Liver (tissue), 3 donors: ENCODE data around the gene SLIT3.

Experiments used
- CTCF ChIP-seq: fragments of 150-350 bp; IDR thresholded peaks from 2 replicates; pipeline ENCODE4 v1.5.1; 2017; ENCODE audit warnings: improper control_type of control experiment, low read depth, low read length; ENCODE audit not compliant: missing input control
- JUND ChIP-seq, 2 donors: IDR thresholded peaks; 2 replicates each; pipeline ENCODE4 v1.6.1; 2016; ENCODE audit warnings: antibody characterized with exemption in 2 of 2
- NR2F2 ChIP-seq: IDR thresholded peaks from 2 replicates; pipeline ENCODE4 v1.6.1; 2016; ENCODE audit warnings: antibody characterized with exemption
- donor health status: healthy.
- donor health status: healthy.

- TF ChIP-seq CTCF (no peak), JUND (IDR thresholded peaks at IDR 0.05) (no peak), NR2F2 (no peak)
These were observed 417.6 kb downstream of the SLIT3 start for GRCh38 chr5:168883281-168883741.
